Cortex of kidney (tissue), 1 donor: ENCODE results near the gene HDAC4.

Experiments
- DNase-seq: peaks from one replicate; lab custom pipeline; 2025; lab: John Stamatoyannopoulos, UW

HDAC4 gene

GRCh38 chr2:239061824-239062570 is 338.8 kb downstream of the HDAC4 start:
- DNase-seq: no peak

- DNase-seq: no peak
Observed at GRCh38 chr2:239061121-239061666, 339.6 kb downstream of the HDAC4 start.

DNA sequence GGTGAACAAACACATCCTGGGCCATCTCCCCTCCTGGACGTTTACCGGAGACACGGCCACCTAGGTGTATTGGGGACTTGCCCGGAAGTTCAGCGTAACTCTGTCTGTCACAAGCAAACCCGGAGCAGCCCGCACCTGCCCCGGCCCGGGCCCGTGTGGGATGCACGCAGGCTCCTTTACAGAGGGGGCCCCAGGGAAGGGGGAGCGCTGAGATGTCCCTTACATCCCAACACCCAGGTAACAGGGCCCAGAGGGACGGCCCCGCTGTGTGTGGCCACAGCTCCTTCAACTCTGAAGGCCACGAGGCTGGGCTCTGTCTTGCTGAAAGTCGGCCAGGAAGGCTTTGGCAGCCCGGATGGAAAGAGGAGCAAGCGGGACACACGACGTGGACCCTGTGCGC is 340.1 kb downstream of the HDAC4 start:
- no peak for DNase-seq

GRCh38 chr2:239059854-239060253 is 341.0 kb downstream of the HDAC4 start:
- DNase-seq: no peak

GRCh38 chr2:239058766-239059165 is 342.1 kb downstream of the HDAC4 start:
- DNase-seq: no peak

GRCh38 chr2:239057533-239057932 is 343.3 kb downstream of the HDAC4 start:
- no peak for DNase-seq

GRCh38 chr2:239056611-239057010 is 344.2 kb downstream of the HDAC4 start:
- DNase-seq: no peak

GRCh38 chr2:239055756-239056493 is 344.9 kb downstream of the HDAC4 start:
- DNase-seq: no peak

- no peak for DNase-seq
Observed at GRCh38 chr2:239054921-239055320, 345.9 kb downstream of the HDAC4 start.

GRCh38 chr2:239053801-239054503 is 346.9 kb downstream of the HDAC4 start:
- no peak for DNase-seq

DNA sequence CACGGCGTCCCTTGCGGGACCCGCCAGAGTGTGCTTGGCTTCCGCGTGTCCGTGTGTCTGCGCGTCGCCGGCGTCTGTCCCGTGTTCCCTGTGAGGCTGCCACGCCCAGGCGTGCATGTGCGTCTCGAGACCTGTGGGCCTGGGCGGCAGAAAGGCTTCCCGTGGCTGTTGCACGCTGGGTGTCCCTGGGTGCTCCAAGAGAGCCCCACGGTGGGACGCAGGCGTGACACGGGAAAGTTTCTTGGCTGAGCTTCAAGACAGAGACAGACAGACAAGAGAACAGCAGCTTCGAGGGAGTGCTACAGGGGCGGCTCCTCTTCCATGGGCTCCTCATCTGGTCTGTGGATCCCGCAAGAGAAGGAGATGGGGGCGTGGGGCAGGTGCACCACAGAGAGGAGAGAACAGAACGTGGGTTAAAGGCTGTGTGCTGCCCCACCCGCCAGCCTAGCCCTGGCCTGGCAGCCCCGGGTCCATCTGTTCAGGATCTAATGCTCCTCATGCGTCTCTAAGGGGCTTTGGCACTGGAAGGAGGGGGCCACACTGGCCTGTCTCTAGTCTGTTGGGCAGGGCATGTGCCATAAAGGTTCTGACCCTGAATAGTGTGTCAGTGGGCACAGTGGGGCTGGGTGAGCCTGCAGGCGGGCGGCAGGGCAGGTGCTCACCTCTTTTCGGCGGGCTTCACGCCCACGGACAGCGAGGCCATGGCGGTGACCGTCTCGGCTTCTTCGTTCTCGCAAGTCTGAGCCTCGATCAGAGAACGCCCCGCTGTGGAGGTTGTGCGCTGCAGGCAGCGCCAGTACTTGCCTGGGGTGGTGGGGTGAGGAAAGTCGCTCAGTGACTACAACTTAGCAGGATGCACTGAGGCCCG is 347.8 kb downstream of the HDAC4 start:
- no peak for DNase-seq

GRCh38 chr2:239051891-239052445 is 348.9 kb downstream of the HDAC4 start:
- DNase-seq: no peak

- DNase-seq: no peak
Observed at GRCh38 chr2:239050252-239050649, 350.6 kb downstream of the HDAC4 start.

GRCh38 chr2:239049421-239050251 is 351.2 kb downstream of the HDAC4 start:
- DNase-seq: no peak

DNA sequence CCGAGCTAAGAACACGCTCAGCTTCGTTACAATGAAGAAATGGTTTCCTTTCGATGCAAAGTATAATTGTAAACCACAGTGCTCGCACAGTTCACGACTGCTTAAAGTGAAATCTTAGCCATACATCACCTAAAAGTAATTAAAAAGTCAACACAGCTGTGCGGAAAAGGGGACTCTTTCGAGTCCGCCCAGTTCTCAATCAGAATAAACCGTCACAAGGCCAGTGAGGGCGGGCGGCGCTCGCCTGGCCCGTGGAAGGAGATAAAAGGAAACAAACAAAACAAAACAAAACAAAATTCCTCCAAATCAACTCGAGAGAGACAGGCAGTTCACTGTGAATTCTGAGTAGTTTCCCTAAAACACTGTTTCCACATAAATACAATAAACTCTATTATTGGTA is 352.1 kb downstream of the HDAC4 start:
- no peak for DNase-seq

DNA sequence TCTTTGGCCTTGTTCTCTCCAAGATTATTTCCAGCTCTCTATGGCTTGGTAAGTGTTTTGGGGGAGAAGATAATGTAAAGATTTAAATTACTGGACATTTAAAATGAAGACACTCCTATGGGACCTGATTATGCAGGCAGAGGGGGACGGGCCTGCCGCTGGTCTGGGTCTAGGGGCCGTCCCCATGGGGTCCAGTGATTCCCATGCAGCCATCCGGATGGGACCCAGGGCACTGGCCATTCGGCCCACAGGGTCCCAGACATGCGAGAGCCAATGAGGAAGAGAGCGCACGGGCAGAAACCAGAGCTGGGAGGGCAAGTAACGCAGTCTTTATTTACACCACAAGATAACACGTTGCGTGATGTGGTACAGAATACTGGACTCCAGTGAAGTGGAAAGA is 353.0 kb downstream of the HDAC4 start:
- DNase-seq: no peak

DNA sequence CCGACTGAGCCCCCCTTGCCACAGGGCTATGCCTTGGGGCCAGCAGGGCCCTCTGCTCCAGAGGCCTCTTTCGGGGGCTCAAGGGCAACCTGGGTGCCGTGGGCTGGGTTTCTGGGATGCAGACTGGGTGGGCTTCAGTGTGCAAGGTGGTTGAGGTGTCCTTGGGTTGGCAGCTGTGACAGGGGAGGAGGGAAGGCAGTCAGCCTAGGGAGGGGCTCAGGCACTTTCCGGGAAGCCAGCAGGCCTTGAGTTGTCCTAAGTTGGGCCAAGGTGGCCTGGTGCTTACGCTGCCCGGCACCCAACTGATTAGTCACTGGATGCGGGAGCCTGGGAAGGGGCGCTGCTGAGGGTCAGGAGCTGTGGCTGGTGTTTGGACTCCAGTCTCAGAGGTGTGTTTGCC is 353.4 kb downstream of the HDAC4 start:
- DNase-seq: no peak

DNA sequence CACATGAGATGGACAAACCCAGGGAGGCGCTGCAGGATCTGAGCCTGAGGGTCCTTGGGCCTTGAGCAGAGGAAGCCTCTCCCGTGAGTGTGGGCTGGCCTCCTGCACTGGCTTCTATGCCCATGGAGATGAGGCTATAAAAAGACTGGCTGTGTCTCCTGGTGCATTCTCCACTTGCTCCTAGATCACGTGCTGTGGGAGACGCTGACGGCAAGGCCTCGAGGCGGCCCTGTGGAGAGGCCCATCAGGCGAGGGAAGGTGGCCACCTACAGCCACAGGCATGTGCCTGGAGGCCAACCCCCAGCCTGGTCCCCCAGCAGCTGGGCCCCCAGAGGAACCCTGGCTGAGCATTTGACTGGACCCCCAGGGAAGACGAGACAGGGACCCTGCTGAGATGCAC is 354.0 kb downstream of the HDAC4 start:
- no peak for DNase-seq

GRCh38 chr2:239044336-239044735 is 356.5 kb downstream of the HDAC4 start:
- no peak for DNase-seq

GRCh38 chr2:239043326-239043725 is 357.5 kb downstream of the HDAC4 start:
- no peak for DNase-seq
